Endothelial cell of umbilical vein (primary cell): ENCODE data around the gene SLC35F3. TPM values are rescaled to one million over a fixed set of nuclear protein-coding genes. Genes with fewer than 3 reads are reported as not detected.

ENCODE experiments used
- BruUV-seq: library from RNA; stranded (reverse); fragments of 400-500 nt; replicated peaks from 2 replicates; lab custom pipeline; 2021; lab: Mats Ljungman, UMichigan
- CTCF ChIA-PET: fragments of 300-600, 350-600 bp; sonication (Branson Sonifier 250); formaldehyde crosslinking; loops from one replicate; lab custom pipeline; 2021; ENCODE audit warnings: antibody characterized with exemption, inconsistent platforms; lab: Charles Lee
- POLR2A ChIA-PET: fragments of 300-600, 350-600 bp; sonication (Branson Sonifier 250); formaldehyde crosslinking; loops from one replicate; lab custom pipeline; 2021; ENCODE audit warnings: antibody characterized with exemption, inconsistent platforms; lab: Charles Lee
- DNase-seq: peaks from one replicate; pipeline ENCODE4 v3.0.0-alpha.2; 2011; ENCODE audit warnings: low read depth, low spot score
- FAIRE-seq: peaks from 2 replicates; lab custom pipeline; 2011; peaks lifted over from hg19 to GRCh38; lab: Jason Lieb, UNC
- H2AFZ ChIP-seq: 2 replicates; pipeline ENCODE4 v1.6.0; 2012; ENCODE audit warnings: low read depth, low read length, control low read depth, inconsistent platforms
- H3K27ac ChIP-seq: 2 replicates; pipeline ENCODE4 v1.5.1; 2011; ENCODE audit warnings: low read depth, mild to moderate bottlenecking, control low read depth, low read length, moderate library complexity; ENCODE audit not compliant: insufficient read depth
- H3K27me3 ChIP-seq, 2 experiments: 2 replicates each; pipeline versions ENCODE4 v1.6.0 to v1.6.1; 2011; ENCODE audit warnings: low read length in 2 of 2, mixed read lengths in 1 of 2; ENCODE audit not compliant: control insufficient read depth in 2 of 2, insufficient read depth in 2 of 2
- H3K36me3 ChIP-seq, 2 experiments: 2 replicates in 1 of 2; 3 replicates in 1 of 2; pipeline ENCODE4 v1.5.1; 2011; ENCODE audit warnings: low read length in 2 of 2, mild to moderate bottlenecking in 1 of 2, moderate library complexity in 1 of 2; ENCODE audit not compliant: control insufficient read depth in 2 of 2, insufficient read depth in 2 of 2; ENCODE audit errors: extremely low read depth in 1 of 2
- H3K4me1 ChIP-seq: 3 replicates; pipeline ENCODE4 v1.5.1; 2011; ENCODE audit warnings: mild to moderate bottlenecking, low read length; ENCODE audit not compliant: control insufficient read depth, insufficient read depth; ENCODE audit errors: extremely low read depth
- H3K4me2 ChIP-seq: 2 replicates; pipeline ENCODE4 v1.6.1; 2011; ENCODE audit warnings: low read length, control low read depth, mixed read lengths; ENCODE audit not compliant: insufficient read depth
- H3K4me3 ChIP-seq, 3 experiments: fragments of 200-600 bp in 1 of 3; sonication (generic), shearing (Covaris generic) in 1 of 3; replicated peaks in 1 of 3; 2 replicates each; pipeline ENCODE4 v1.5.1; 2011 to 2016; ENCODE audit warnings: control low read depth in 3 of 3, low read length in 3 of 3, mild to moderate bottlenecking in 2 of 3, inconsistent platforms in 1 of 3, low read depth in 1 of 3, moderate library complexity in 1 of 3; ENCODE audit not compliant: insufficient read depth in 1 of 3
- H3K79me2 ChIP-seq: 2 replicates; pipeline ENCODE4 v1.6.0; 2012; ENCODE audit warnings: low read length, inconsistent platforms; ENCODE audit not compliant: control insufficient read depth, insufficient read depth
- H3K9ac ChIP-seq: replicated peaks from 2 replicates; pipeline ENCODE3; 2011; ENCODE audit warnings: low read length, control low read depth; ENCODE audit not compliant: insufficient read depth; ENCODE audit errors: extremely low read depth
- H3K9me1 ChIP-seq: replicated peaks from 3 replicates; pipeline ENCODE4 v1.6.0; 2011; ENCODE audit warnings: mild to moderate bottlenecking, low read length; ENCODE audit not compliant: control insufficient read depth, insufficient read depth; ENCODE audit errors: extremely low read depth
- H3K9me3 ChIP-seq: replicated peaks from 2 replicates; pipeline ENCODE4 v1.5.1; 2012; ENCODE audit warnings: low read length, inconsistent platforms; ENCODE audit not compliant: control insufficient read depth, insufficient read depth
- H4K20me1 ChIP-seq: replicated peaks from 2 replicates; pipeline ENCODE3; 2011; ENCODE audit warnings: mild to moderate bottlenecking, low read length; ENCODE audit not compliant: control insufficient read depth, insufficient read depth; ENCODE audit errors: extremely low read depth
- CTCF ChIP-seq, 2 donors: IDR thresholded peaks; 1 replicate in 1 of 2; 2 replicates in 1 of 2; pipeline ENCODE4 v1.5.1; 2011; ENCODE audit warnings: low read length in 2 of 2, mild to moderate bottlenecking in 2 of 2, moderate library complexity in 2 of 2, control low read depth in 1 of 2, inconsistent platforms in 1 of 2, low read depth in 1 of 2; ENCODE audit not compliant: insufficient read depth in 1 of 2; ENCODE audit errors: extremely low read depth in 1 of 2
- EZH2 ChIP-seq: IDR thresholded peaks from 2 replicates; pipeline ENCODE4 v1.6.1; 2012; ENCODE audit warnings: borderline replicate concordance, low read depth, mild to moderate bottlenecking, moderate library complexity, low read length, inconsistent platforms; ENCODE audit not compliant: severe bottlenecking
- FOS ChIP-seq: IDR thresholded peaks from 2 replicates; pipeline ENCODE4 v1.6.1; 2011; ENCODE audit warnings: mild to moderate bottlenecking, low read length, moderate library complexity, borderline replicate concordance; ENCODE audit not compliant: insufficient read depth
- GATA2 ChIP-seq: IDR thresholded peaks from 2 replicates; pipeline ENCODE4 v1.7.0; 2011; ENCODE audit warnings: low read depth, mild to moderate bottlenecking, moderate library complexity, mixed read lengths, low read length; ENCODE audit not compliant: insufficient read length, insufficient read depth
- MYC ChIP-seq: IDR thresholded peaks from one replicate; pipeline ENCODE4 v1.6.1; 2011; ENCODE audit warnings: mild to moderate bottlenecking, low read depth, low read length
- POLR2A ChIP-seq: IDR thresholded peaks from 2 replicates; pipeline ENCODE4 v1.6.1; 2012; ENCODE audit warnings: low read depth, mild to moderate bottlenecking, control low read depth, low read length
- dilution Hi-C: fragments of 300-500 bp; cut with MboI; formaldehyde crosslinking; loops from one replicate; pipeline ENCODE4 v1.15.0; 2019; ENCODE audit warnings: low sequenced_read_pairs; ENCODE audit not compliant: extremely low pct_ligation_motif_present
- intact Hi-C: fragments of 100-400 bp; cut with micrococcal nuclease; formaldehyde crosslinking; loops from one replicate; pipeline ENCODE4 v1.10.0; 2022
- polyA plus RNA-seq, 4 experiments: library from polyadenylated mRNA; depleted of rRNA in 3 of 4; stranded (reverse) in 3 of 4; unstranded in 1 of 4; fragments of >200 nt; gene quantifications; 2 replicates each; pipeline versions ENCODE4 v1.2.1 to v1.2.3, GENCODE V29; 2011 to 2012; ENCODE audit warnings: missing spikeins in 1 of 4
- total RNA-seq: library from RNA; stranded (reverse); gene quantifications from 2 replicates; pipeline ENCODE4 v1.2.3, GENCODE V29; 2021
- TF ChIP-seq, protein P1 (sequence below): IDR thresholded peaks from 2 replicates; pipeline ENCODE4 v1.6.1; 2011; ENCODE audit not compliant: insufficient read depth, insufficient read length

Gene SLC35F3
- total and polyA plus RNA-seq, 2 donors (not counting 3 experiments of a cell fraction or from before 2014, with no cell fraction given): not detected

GRCh38 chr1:234313171-234313570 is 408.7 kb downstream of the SLC35F3 start:
- dilution Hi-C loops: no loop called here
- no peaks in the 10 kb centered on the region for H3K36me3 ChIP-seq
- no peak overlapping the region for H3K4me2 ChIP-seq
- CTCF ChIA-PET: interaction anchor here (2.0 to 7.0 kb wide), 4 partner anchors 10 to 198 kb away, joined by 4 to 81 read pairs (median 24); no protein-coding TSS in a partner anchor
- no TSS peak for BruUV-seq
- intact Hi-C loops: loop anchor here (5.0 to 10.0 kb wide), 2 partner anchors 916 to 1008 kb away; no protein-coding TSS in a partner anchor
- DNase-seq: no peak
- H3K27ac ChIP-seq: no peak overlapping the region
- H3K79me2 ChIP-seq: no peaks in the 10 kb centered on the region
- no peaks in the 10 kb centered on the region for H3K9me3 ChIP-seq
- H3K9ac ChIP-seq: no peak overlapping the region
- no peak overlapping the region for H3K4me3 ChIP-seq
- POLR2A ChIA-PET: no interaction called here
- H2AFZ ChIP-seq: no peak overlapping the region
- H3K4me1 ChIP-seq: peaks cover 12% of the 10 kb centered on the region
- H3K27me3 ChIP-seq: peaks cover 0 to 3% of the 10 kb centered on the region in 2 experiments
- TF ChIP-seq FOS: no peak
- TF ChIP-seq EZH2: no peak
- no peak for TF ChIP-seq CTCF (IDR thresholded peaks at IDR 0.05; ENCODE audit: extremely low read depth in 1 of 2, insufficient read depth in 1 of 2, low read depth in 1 of 2, low read length in 2 of 2)
- no peak for TF ChIP-seq GATA2
- TF ChIP-seq POLR2A: no peak
- TF ChIP-seq, protein P1, sequence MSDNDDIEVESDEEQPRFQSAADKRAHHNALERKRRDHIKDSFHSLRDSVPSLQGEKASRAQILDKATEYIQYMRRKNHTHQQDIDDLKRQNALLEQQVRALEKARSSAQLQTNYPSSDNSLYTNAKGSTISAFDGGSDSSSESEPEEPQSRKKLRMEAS: no peak
- TF ChIP-seq MYC: no peak
- H4K20me1 ChIP-seq: no peaks in the 10 kb centered on the region
- FAIRE-seq: no peak
- H3K9me1 ChIP-seq: no peaks in the 10 kb centered on the region
